Thoracic aorta (tissue), 2 donors: ENCODE measurements around the gene SNRK. TPM values are rescaled to one million over a fixed set of nuclear protein-coding genes. Genes with fewer than 3 reads are reported as not detected.

Source experiments
- ATAC-seq: fragments of 150-250 bp; one replicate; pipeline ENCODE4 v1.8.0; 2017; ENCODE audit warnings: low read depth; ENCODE audit not compliant: insufficient number of reproducible peaks, low FRiP score
- DNase-seq: peaks from one replicate; pipeline ENCODE4 v3.0.0-alpha.2; 2020; ENCODE audit warnings: low spot score
- H3K27ac ChIP-seq, 2 donors: fragments of 200-600 bp; sonication (generic); 1 replicate in 1 of 2; 2 replicates in 1 of 2; pipeline ENCODE4 v1.5.1; 2016; ENCODE audit warnings: mild to moderate bottlenecking in 2 of 2, moderate library complexity in 2 of 2
- H3K27me3 ChIP-seq: fragments of 200-600 bp; sonication (generic); replicated peaks from 2 replicates; pipeline ENCODE4 v1.6.0; 2016; ENCODE audit warnings: mild to moderate bottlenecking; ENCODE audit not compliant: insufficient read depth
- H3K36me3 ChIP-seq: fragments of 200-600 bp; sonication (generic); one replicate; pipeline ENCODE4 v1.5.1; 2016
- H3K4me1 ChIP-seq, 2 donors: fragments of 200-600 bp; sonication (generic); 1 replicate in 1 of 2; 2 replicates in 1 of 2; pipeline versions ENCODE4 v1.5.1 to v1.6.0; 2016; ENCODE audit warnings: low read depth in 2 of 2, mild to moderate bottlenecking in 1 of 2; ENCODE audit not compliant: control insufficient read depth in 1 of 2
- H3K4me3 ChIP-seq: fragments of 200-600 bp; sonication (generic); 2 replicates; pipeline ENCODE4 v1.5.1; 2016; ENCODE audit warnings: mild to moderate bottlenecking
- H3K9me3 ChIP-seq: fragments of 200-600 bp; sonication (generic); 2 replicates; pipeline ENCODE4 v1.5.1; 2016
- CTCF ChIP-seq: fragments of 200-600 bp; sonication (generic); IDR thresholded peaks from one replicate; pipeline ENCODE4 v1.5.1; 2019; ENCODE audit warnings: antibody characterized with exemption
- total RNA-seq, 2 donors: library from RNA; depleted of rRNA; stranded (reverse); fragments of >200 nt; gene quantifications; one replicate each; pipeline versions ENCODE4 v1.1.0 to v1.2.3, GENCODE V29; 2016

Gene SNRK
- total RNA-seq, 2 donors from 2014 or later: 26.5 to 82.6 TPM

- H3K27ac ChIP-seq: peak overlapping the region in 1 of 2 donors; percentile 58
- H3K4me1 ChIP-seq: peaks cover 30 to 32% of the 10 kb centered on the region in 2 donors
- ATAC-seq (no peak), DNase-seq (no peak)
- H3K36me3 ChIP-seq: no peaks in the 10 kb centered on the region
- H3K9me3 ChIP-seq: no peaks in the 10 kb centered on the region
- H3K4me3 ChIP-seq: peak overlapping the region; percentile 87
- no peaks in the 10 kb centered on the region for H3K27me3 ChIP-seq
- TF ChIP-seq CTCF: no peak
Observed at GRCh38 chr3:43287500-43287873, 1.1 kb downstream of the SNRK start.

- TF ChIP-seq CTCF: no peak
- Histone ChIP-seq H3K27me3 (no peaks in the 10 kb centered on the region), H3K36me3 (no peaks in the 10 kb centered on the region), H3K4me1 (peaks cover 30 to 37% of the 10 kb centered on the region in 2 donors), H3K27ac (peak overlapping the region in 1 of 2 donors; percentile 4), H3K9me3 (no peaks in the 10 kb centered on the region), H3K4me3 (peak overlapping the region; percentile 87)
- DNase-seq (no peak), ATAC-seq (no peak)
Observed at GRCh38 chr3:43288366-43288765, 2.0 kb downstream of the SNRK start.

- H3K4me3 ChIP-seq: peak overlapping the region; percentile 87
- TF ChIP-seq CTCF: no peak
- peaks cover 30 to 37% of the 10 kb centered on the region in 2 donors for H3K4me1 ChIP-seq
- no peak for ATAC-seq
- no peak for DNase-seq
- H3K36me3 ChIP-seq: no peaks in the 10 kb centered on the region
- no peaks in the 10 kb centered on the region for H3K9me3 ChIP-seq
- H3K27ac ChIP-seq: peak overlapping the region in 1 of 2 donors; percentile 4
- no peaks in the 10 kb centered on the region for H3K27me3 ChIP-seq
Observed at GRCh38 chr3:43288850-43289249, 2.5 kb downstream of the SNRK start.

- ATAC-seq (no peak), DNase-seq (no peak)
- Histone ChIP-seq H3K27me3 (no peaks in the 10 kb centered on the region), H3K4me3 (peak overlapping the region; percentile 87), H3K4me1 (peaks cover 35 to 40% of the 10 kb centered on the region in 2 donors), H3K27ac (no peak overlapping the region), H3K9me3 (no peaks in the 10 kb centered on the region), H3K36me3 (no peaks in the 10 kb centered on the region)
- no peak for TF ChIP-seq CTCF
Observed at GRCh38 chr3:43289401-43289800, 3.1 kb downstream of the SNRK start.

- TF ChIP-seq CTCF: no peak
- no peaks in the 10 kb centered on the region for H3K9me3 ChIP-seq
- peaks cover 40 to 41% of the 10 kb centered on the region in 2 donors for H3K4me1 ChIP-seq
- H3K27ac ChIP-seq: no peak overlapping the region
- H3K27me3 ChIP-seq: no peaks in the 10 kb centered on the region
- no peaks in the 10 kb centered on the region for H3K36me3 ChIP-seq
- H3K4me3 ChIP-seq: peak overlapping the region; percentile 87
- DNase-seq: no peak
- ATAC-seq: no peak
Observed at GRCh38 chr3:43289841-43290470, 3.6 kb downstream of the SNRK start.
